SHP77 treated with DMSO at 0.1 percent for 48 hours (cell line): ENCODE data around the gene ALMS1.
"Not testable (repeated sequence)": the region's sequence is repeated elsewhere in the genome, so short reads cannot be mapped to it uniquely, and the experiment has no call there.

Experiments
- DNase-seq: peaks from one replicate; lab custom pipeline; 2025; lab: John Stamatoyannopoulos, UW

The ALMS1 gene

DNA sequence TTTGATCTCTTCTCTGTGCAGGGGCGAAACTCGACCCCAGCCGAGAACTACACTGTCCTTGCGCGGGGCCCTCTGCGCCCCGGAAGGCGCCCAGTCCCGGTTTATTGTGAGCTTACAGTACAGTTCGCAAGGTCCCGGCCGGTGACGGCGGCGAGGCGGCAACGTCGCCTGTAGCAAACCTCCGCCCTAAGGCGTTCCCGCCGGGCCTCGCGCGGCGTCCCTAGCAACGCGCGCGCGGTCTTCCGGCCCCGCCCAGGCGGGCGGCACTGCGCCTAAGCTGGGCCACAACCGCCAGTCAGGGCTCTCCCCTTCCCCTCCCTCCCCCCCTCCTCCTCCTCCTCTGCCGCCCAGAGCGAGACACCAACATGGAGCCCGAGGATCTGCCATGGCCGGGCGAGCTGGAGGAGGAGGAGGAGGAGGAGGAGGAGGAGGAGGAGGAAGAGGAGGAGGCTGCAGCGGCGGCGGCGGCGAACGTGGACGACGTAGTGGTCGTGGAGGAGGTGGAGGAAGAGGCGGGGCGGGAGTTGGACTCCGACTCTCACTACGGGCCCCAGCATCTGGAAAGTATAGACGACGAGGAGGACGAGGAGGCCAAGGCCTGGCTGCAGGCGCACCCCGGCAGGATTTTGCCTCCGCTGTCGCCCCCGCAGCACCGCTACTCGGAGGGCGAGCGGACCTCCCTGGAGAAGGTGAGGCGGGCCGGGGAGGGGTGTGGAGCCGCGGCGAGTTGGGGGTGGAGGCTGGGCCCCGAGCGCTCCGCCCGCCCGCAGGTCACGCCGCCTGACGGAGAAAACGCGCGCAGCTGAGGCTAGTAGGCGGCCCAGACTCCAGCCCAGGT is at the start of gene ALMS1:
Gene ALMS1 (plus strand): TSS at position 333 of the 838 bp plus-strand sequence. CDS start 33 bp downstream, at position 366.
- peak; percentile 80 for DNase-seq

DNA sequence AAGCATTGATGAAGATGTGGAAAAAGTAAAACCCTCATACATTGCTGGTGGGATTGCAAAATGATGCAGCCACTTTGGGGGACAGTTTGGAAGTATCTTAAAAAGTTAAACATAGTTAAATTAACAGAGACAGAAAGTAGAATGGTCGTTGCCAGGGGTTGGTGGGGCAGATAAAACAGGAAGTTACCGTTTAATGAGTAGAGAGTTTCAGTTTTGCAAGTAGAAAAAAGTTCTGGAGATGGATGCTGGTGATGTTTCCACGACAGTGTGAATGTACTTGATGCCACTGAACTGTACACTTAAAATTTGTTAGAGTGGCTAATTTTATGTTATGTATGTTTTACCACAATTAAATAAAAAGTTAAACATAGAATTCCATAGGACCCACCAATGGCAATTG is 47.8 kb upstream of the ALMS1 start:
- no peak for DNase-seq

- DNase-seq, result no peak
Observed at GRCh38 chr2:73339201-73339600, 46.4 kb upstream of the ALMS1 start.

DNA sequence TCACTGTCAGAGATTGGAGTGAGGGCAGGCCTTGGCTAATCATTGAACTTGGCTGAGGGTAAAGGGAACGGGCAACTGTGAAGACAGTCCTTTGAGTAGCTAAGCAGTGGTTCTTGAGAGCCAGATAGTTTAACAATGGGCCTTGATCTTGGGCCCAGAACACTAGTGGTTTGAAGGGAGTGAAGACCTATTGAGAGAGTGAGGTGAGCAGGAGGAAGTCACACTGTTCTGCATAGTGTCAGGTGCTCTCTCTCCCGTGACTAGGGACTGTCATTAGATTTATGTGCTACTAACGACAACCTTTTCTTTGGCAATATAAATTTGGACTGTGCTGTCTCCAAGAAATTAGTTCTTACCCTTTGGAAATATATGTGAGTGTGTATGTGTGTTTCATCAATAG is 44.6 kb upstream of the ALMS1 start:
- DNase-seq, result no peak

GRCh38 chr2:73343992-73344391 is 41.6 kb upstream of the ALMS1 start:
- no peak for DNase-seq

DNA sequence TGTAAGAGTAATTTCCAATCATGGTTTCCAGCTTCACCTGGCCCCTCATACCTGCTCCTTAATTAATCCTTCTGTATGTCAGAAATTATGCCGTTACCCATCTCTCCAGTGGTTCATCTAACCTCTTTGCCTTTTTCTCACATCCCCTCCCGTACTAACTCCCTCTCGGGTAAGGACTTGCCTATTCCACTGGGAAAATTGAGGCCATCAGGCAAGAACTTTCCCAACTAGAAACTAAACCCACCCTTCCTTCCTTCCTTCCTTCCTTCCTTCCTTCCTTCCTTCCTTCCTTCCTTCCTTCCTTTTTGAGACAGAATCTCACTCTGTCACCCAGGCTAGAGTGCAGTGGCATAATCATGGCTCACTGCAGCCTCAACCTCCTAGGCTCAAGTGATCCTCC is 40.9 kb upstream of the ALMS1 start:
- not testable (repeated sequence) for DNase-seq

GRCh38 chr2:73350035-73350691 is 35.5 kb upstream of the ALMS1 start:
- no peak for DNase-seq

DNA sequence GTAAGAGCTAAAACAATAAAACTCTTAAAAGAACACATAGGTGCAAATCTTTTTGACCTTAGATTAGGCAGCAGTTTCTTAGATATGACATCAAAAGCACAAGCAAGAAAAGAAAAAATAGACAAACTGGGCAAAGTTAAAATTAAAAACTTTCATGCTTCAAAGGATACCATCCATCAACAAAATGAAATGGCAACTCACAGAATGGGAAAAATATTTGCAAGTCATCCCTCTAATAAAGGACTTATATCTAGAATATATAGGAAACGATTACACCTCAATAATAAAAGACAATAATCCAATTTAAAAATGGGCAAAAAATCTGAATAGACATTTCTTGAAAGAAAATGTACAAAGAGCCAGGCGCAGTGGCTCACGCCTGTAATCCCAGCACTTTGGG is 29.5 kb upstream of the ALMS1 start:
- no peak for DNase-seq

DNA sequence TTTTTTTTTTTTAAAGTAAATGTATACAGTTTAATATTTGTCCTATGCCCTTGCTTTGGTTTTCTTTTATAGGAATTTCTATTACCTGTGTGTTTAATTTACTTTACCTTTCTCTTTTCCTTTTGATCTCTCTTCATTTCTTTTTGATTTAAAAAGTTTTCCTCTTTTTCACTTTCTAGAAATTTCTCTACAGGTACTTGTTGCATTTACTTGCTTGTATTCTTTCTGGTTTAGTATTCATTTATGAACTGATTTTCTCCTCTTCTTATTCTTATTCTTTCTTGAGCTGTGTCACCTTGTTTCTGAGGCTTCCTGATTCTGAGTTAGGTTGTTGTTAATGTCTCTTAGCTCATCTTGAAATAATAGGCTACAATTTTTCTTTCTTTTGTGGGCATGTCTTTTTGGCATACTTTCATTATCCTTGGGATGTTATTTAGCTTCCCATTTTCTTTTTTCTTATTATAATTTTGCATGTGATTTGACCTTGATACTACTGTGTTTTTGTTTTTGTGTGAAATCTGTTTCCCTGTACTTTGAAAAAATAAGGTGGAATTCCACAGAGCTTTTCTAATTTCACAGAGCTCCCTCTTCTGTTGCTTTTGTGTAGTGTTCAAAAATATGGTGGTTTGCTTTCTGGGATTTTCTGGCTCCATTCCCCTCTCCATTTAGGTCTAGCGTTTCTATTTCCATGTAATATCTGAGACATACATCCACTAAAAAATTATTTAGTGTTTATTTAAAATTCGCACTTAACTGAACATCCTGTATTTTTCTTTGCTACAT is 25.5 kb upstream of the ALMS1 start:
- DNase-seq, result peak; percentile 48

GRCh38 chr2:73366060-73366459 is 19.6 kb upstream of the ALMS1 start:
- DNase-seq, result no peak

- no peak for DNase-seq
Observed at GRCh38 chr2:73368781-73369180, 16.9 kb upstream of the ALMS1 start.

- no peak for DNase-seq
Observed at GRCh38 chr2:73370348-73370747, 15.3 kb upstream of the ALMS1 start.

DNA sequence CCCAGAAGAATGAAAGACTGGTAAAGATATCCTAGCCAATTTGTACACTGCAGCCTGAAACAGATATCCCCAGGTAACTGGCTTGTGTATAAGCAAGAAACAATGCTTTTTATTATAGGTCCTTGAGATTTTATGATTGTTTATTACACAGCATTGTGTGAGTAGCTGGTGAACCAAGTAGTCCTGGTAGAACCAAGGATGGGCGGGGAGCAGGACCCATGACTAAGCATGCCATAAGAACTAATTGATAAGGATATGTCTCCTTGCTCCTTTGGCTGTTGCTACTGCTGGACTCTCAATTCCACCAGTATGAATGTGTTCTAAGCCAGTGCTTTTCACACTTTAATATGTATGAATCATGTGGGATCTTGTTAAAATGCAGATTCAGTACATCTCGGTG is 12.3 kb upstream of the ALMS1 start:
- no peak for DNase-seq

- no peak for DNase-seq
Observed at GRCh38 chr2:73374269-73374668, 11.4 kb upstream of the ALMS1 start.

- DNase-seq, result no peak
Observed at GRCh38 chr2:73376681-73377080, 9.0 kb upstream of the ALMS1 start.

DNA sequence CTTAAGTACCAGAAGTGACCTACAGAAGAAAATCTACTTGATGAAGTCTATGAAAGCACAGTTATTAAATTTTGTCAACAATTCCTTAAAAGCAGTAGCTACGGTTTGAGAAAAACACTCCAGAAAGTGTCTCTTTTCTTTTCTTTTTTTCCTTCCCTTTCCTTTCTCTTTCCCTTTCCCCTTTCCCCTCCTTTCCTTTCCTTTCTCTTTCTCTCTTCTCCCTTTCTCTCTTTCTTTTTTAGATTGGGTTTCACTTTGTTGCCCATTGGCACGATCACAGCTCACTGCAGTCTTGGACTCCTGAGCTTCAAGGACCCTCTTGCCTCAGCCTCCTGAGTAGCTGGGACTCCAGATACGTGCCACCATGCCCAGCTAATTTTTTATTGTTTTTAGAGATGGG is 2.6 kb upstream of the ALMS1 start:
- DNase-seq, result no peak

DNA sequence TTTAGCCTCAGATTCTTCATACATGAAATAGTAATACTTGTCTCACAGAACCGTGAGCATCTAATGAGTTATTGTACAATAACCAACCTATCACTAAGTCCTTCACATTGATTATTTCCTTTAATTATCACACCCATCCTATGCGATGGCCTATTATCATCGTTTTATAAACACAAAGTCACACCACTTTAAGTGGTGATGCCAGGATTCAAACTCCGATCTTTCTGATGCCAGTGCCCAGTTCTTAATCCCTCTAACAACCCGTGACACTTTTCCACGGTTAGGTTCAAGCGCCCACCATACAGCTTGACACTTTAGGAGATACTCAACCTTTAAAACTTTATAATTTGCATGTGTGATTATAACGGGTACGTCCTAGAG is 523 bp upstream of the ALMS1 start:
- DNase-seq, result peak; percentile 44

DNA sequence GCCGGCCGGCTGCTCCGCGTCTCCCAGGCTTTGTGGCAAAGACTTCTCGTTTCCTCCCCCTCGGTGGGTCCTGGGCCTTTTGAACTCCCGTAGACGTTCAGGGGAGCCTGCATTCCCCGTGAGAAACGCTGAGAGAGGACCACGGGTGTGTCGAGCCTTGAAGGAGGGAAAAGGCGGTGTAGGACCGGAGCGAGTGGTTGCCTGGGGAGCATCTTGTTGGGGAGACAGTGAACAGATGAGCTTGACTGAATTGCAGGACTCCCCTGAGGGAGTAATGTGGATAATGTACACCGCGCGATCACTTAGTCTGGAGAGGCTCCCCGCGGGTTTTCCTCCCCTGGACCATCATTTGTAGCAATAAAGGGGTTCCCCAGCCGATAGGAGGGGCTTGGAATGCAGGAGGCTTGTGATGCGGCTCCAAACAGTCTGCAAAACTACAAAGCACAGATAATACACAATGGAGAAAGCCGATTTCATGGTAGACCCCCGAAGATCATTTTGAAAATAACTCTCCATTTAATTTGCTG is 769 bp downstream of the ALMS1 start:
- no peak for DNase-seq

DNA sequence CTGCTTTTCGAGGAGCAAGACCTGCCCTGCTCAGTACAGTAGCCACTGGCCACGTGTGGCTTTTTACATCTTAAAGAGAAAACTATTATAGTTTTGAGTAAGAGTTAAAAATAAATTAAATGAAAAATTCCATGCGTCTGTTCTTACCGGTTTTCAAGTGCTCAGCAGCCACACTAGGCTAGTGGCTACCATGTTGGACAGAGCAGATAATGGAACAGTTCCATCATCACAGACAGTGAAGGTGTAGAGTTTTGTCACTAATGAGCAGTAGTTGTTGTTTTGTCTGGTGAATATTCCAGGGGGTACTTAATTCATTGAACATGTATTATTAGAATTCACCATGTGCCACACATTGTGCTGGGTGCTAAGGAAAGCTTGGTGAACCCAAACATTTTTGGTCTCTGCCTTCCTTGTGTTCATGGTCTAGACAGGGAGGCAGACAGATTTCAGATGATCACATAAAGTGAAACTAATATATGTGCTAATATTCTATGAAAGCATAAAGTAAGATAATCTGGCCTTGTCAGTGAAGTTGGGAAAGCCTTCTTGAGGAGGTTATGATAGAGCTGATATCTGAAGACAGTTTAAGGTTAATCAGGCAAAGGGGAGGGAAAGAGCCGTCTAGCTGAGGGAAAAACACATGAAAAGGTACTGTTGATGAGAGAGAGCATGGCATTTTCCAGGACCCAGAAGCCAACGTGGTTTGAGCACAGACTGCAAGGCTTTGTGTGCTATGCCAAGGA is 1.4 kb downstream of the ALMS1 start:
- DNase-seq, result no peak

DNA sequence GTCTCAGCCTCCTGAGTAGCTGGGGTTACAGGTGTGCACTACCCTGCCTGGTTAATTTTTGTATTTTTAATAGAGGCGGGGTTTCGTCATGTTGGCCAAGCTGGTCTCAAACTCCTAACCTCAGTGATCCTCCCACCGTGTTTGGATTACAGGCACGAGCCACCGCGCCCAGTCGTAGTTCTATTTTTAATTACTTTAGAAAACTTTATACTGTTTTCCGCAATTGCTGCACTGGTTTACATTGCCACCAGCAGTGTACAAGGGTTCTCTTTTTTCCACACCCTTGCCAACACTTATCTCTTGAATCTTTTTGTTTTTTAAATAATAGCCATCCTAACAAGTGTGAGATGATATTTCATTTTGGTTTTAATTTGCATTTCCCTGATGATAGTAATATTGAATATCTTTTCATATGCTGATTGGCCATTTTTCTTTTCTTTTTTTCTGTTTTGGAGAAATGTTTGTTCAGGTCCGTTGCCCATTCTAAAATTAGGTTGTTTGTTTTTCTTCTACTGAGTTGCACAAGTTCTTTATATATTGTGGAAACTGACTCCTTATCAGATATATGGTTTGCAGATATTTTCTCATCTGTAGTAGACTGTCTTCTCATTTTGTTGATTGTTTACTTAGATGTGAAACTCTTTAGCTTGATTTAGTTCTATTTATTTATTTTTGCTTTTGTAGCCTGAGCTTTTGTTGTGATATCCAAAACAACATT is 16.9 kb downstream of the ALMS1 start:
- no peak for DNase-seq

DNA sequence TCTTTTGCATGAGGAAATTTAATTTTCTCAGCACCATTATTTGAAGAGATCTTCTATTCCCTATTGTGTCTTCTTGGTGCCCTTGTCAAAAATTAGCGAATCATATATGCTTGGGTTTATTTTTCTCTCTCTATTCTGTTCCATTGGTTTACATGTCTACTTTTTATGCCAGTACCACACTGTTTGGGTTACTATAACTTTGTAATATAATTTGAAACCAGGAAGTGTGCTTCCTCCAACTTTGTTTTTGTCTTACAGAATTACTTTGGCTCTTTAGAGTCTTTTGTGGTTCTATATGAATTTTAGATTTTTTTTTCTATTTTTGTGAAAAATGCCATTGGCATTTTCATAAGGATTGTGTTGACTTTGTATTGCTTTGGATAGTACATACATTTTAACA is 17.6 kb downstream of the ALMS1 start:
- no peak for DNase-seq
